Measurements from ENCODE around the gene ZFP1.
"Not testable (repeated sequence)": the region's sequence is repeated elsewhere in the genome, so short reads cannot be mapped to it uniquely, and the experiment has no call there.

GRCh38 chr16:75211286-75211685 lies 63.0 kb downstream of the ZFP1 start:
- TF ChIP-seq POLR2AphosphoS5, CTCF, POLR2A (IDR thresholded peaks at IDR 0.05): not testable (repeated sequence)
